ENCODE measurements around the gene RIPPLY3.

The RIPPLY3 gene

DNA sequence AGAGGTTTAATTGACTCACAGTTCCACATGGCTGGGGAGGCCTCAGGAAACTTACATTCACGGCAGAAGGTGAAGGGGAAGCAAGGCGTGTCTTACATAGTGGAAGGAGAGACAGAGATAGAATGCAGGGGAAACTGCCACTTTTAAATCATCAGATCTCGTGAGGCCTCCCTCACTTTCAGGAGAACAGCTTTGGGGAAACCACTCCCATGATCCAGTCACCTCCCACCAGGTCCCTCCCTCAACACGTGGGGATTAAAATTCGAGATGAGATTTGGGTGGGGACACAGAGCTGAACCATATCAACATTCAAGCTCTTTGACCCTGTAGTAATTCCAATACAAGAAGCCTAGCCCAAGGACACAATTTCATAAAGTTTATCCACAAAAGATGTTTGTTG lies 52.7 kb downstream of the RIPPLY3 start:
- no peak overlapping the region for H3K4me3 ChIP-seq (ENCODE audit: low read depth, low read length)
- TF ChIP-seq, protein P1, sequence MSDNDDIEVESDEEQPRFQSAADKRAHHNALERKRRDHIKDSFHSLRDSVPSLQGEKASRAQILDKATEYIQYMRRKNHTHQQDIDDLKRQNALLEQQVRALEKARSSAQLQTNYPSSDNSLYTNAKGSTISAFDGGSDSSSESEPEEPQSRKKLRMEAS (IDR thresholded peaks at IDR 0.05; ENCODE audit: low read depth, low read length): no peak
- TF ChIP-seq POLR2A (IDR thresholded peaks at IDR 0.05; ENCODE audit: extremely low read depth, insufficient read length): no peak
- TF ChIP-seq, protein P2, sequence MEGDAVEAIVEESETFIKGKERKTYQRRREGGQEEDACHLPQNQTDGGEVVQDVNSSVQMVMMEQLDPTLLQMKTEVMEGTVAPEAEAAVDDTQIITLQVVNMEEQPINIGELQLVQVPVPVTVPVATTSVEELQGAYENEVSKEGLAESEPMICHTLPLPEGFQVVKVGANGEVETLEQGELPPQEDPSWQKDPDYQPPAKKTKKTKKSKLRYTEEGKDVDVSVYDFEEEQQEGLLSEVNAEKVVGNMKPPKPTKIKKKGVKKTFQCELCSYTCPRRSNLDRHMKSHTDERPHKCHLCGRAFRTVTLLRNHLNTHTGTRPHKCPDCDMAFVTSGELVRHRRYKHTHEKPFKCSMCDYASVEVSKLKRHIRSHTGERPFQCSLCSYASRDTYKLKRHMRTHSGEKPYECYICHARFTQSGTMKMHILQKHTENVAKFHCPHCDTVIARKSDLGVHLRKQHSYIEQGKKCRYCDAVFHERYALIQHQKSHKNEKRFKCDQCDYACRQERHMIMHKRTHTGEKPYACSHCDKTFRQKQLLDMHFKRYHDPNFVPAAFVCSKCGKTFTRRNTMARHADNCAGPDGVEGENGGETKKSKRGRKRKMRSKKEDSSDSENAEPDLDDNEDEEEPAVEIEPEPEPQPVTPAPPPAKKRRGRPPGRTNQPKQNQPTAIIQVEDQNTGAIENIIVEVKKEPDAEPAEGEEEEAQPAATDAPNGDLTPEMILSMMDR (IDR thresholded peaks at IDR 0.05; ENCODE audit: low read depth, low read length): no peak
- TF ChIP-seq MYC (IDR thresholded peaks at IDR 0.05; ENCODE audit: low read depth, low read length): no peak
- no peak for DNase-seq (ENCODE audit: low read depth)

DNA sequence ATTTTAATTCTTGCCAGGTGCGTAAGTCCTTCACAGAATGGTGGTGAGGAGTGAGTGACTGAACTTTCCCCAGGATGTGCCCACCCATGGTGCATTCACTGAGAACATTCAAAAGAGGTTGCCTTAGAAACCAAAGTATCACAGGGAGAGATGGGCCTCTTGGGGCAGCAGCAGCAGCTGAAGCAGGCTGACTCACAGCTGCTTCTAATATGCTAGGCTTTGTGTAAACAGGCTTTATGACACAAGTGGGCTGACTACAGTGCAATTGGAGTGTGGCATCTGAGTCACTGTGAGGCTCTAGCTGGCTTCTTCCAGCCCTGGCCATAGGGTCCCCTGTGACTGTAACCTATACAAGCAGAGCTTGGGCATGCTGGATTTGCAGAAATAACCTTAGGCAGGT lies 53.8 kb downstream of the RIPPLY3 start:
- TF ChIP-seq POLR2A (IDR thresholded peaks at IDR 0.05; ENCODE audit: extremely low read depth, insufficient read length): no peak
- TF ChIP-seq, protein P1 (IDR thresholded peaks at IDR 0.05; ENCODE audit: low read depth, low read length): no peak
- peak; percentile 68 for DNase-seq (ENCODE audit: low read depth)
- H3K4me3 ChIP-seq (ENCODE audit: low read depth, low read length): no peak overlapping the region

DNA sequence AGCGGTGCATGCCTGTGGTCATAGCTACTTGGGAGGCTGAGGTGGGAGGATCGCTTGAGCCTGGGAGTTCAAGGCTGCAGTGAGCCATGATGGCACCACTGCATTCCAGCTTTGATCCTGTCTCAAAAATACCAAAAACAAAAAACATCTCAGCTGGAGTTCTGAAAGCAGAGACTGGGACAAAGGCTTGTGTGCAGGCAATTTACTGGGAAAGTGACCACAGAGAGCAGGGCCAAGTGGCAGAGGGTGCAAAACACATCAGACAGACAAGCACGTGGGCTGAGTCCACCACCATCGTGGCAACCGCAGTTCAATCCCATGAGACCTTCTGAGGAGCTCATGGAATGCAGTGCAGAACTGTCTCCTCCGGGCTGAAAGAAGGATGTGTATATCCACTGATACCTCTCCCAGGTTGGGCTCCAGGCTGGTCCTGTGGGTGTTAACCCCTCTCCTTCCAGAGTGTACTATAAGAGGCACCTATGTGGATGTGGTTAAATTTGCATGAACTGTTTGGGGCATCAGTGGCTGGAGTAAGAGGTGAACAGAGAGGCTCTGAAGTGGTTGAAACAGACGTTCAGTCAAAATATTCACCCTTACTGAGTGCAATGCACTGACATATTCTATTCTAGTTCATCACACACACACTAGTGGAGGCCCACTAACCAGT lies 55.6 kb downstream of the RIPPLY3 start:
- TF ChIP-seq, protein P1 (IDR thresholded peaks at IDR 0.05; ENCODE audit: low read depth, low read length): no peak
- TF ChIP-seq MYC (IDR thresholded peaks at IDR 0.05; ENCODE audit: low read depth, low read length) (no peak), POLR2A (IDR thresholded peaks at IDR 0.05; ENCODE audit: extremely low read depth, insufficient read length) (no peak)
- TF ChIP-seq, protein P2 (IDR thresholded peaks at IDR 0.05; ENCODE audit: low read depth, low read length): no peak
- no peak overlapping the region for H3K4me3 ChIP-seq (ENCODE audit: low read depth, low read length)
- DNase-seq (ENCODE audit: low read depth): peak; percentile 20

DNA sequence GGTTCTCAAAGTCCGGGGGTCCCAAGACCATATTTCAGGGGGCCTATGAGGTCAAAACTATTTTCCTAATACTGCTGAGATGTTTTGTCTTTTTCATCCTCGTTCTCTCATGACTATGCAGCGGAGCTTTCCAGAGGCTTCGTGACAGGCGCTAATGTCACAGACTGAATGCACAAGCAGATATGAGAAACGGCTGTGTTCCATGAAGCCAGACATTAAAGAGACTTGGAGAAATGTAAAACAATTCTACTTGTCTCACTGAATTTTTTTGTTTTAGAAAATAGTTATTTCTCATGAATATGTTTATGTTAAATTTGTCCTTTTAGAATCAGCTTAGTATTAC lies 56.1 kb downstream of the RIPPLY3 start:
- no peak for DNase-seq (ENCODE audit: low read depth)
- TF ChIP-seq POLR2A (IDR thresholded peaks at IDR 0.05; ENCODE audit: extremely low read depth, insufficient read length) (no peak), MYC (IDR thresholded peaks at IDR 0.05; ENCODE audit: low read depth, low read length) (no peak)
- TF ChIP-seq, protein P1 (IDR thresholded peaks at IDR 0.05; ENCODE audit: low read depth, low read length): no peak
- TF ChIP-seq, protein P2 (IDR thresholded peaks at IDR 0.05; ENCODE audit: low read depth, low read length): no peak

DNA sequence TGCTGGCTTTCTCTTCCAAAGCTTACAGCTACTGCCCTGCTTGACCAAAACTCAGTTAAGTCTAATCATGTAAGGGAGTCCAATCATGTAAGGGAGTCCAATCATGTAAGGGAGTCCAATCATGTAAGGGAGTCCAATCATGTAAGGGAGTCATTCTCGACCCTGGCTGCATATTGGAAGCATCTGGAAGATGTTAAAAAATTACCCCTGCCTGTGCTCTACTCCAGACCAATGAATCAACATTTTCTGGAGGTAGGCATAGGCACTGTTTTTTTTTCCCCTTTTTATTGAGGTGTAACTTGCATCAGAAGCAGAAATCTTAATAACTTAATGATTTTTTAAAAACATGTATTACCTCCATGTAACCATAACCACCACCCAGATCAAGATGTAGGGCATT lies 56.9 kb downstream of the RIPPLY3 start:
- no peak overlapping the region for H3K4me3 ChIP-seq (ENCODE audit: low read depth, low read length)
- no peak for DNase-seq (ENCODE audit: low read depth)
- TF ChIP-seq POLR2A (IDR thresholded peaks at IDR 0.05; ENCODE audit: extremely low read depth, insufficient read length) (no peak), MYC (IDR thresholded peaks at IDR 0.05; ENCODE audit: low read depth, low read length) (no peak)
- TF ChIP-seq, protein P1 (IDR thresholded peaks at IDR 0.05; ENCODE audit: low read depth, low read length): no peak
- TF ChIP-seq, protein P2 (IDR thresholded peaks at IDR 0.05; ENCODE audit: low read depth, low read length): no peak

More for the DNA sequence above, 56.1 kb downstream of the RIPPLY3 start:
- no peak overlapping the region for H3K4me3 ChIP-seq (ENCODE audit: low read depth, low read length)

DNA sequence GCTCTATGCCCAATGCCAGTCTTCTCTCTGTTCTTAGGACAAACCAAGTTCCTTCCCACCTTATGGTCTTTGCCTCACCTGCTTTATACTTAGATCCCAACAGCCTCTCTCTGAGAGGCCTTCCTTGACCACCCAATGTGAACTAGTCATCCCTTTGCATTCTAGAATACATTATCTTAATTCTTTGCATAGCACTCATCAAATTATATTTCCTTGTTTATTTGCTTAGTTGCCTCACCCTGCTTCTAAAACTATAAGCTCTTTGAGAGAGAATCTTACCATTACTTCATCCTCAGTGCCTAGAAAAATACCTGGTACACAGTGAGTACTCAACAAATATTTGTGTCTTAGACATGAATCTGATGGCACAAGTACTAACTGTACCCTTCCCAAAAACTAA lies 58.3 kb downstream of the RIPPLY3 start:
- TF ChIP-seq, protein P1 (IDR thresholded peaks at IDR 0.05; ENCODE audit: low read depth, low read length): no peak
- no peak for TF ChIP-seq POLR2A (IDR thresholded peaks at IDR 0.05; ENCODE audit: extremely low read depth, insufficient read length)
- TF ChIP-seq MYC (IDR thresholded peaks at IDR 0.05; ENCODE audit: low read depth, low read length): no peak
- TF ChIP-seq, protein P2 (IDR thresholded peaks at IDR 0.05; ENCODE audit: low read depth, low read length): no peak
- no peak for DNase-seq (ENCODE audit: low read depth)
- no peak overlapping the region for H3K4me3 ChIP-seq (ENCODE audit: low read depth, low read length)
